ENCODE measurements around the gene UBE2B. TPM values are rescaled to one million over a fixed set of nuclear protein-coding genes. Genes with fewer than 3 reads are reported as not detected.
"Not testable (repeated sequence)": the region's sequence is repeated elsewhere in the genome, so short reads cannot be mapped to it uniquely, and the experiment has no call there.

Gene UBE2B
- 91.0 TPM for total RNA-seq
- long read RNA-seq, transcript UBE2B-201 (6 exons, 2,515 nt) = major isoform, 28 of 38 reads
- long read RNA-seq, partial matches to known transcripts = 0 of 38 reads
- long read RNA-seq, other reads (novel, unspliced or antisense) = 7 of 38 reads

- peak; percentile 98 for DNase-seq (ENCODE audit: low spot score)
These were observed at the start of gene UBE2B for GRCh38 chr5:134370871-134371833. TSS of gene UBE2B (plus strand) at chr5:134371569. CDS start at chr5:134371596, 27 bp downstream.

GRCh38 chr5:134327327-134327726, 44.0 kb upstream of the UBE2B start:
- DNase-seq (ENCODE audit: low spot score) = no peak

- no peak for DNase-seq (ENCODE audit: low spot score)
These were observed 42.8 kb upstream of the UBE2B start for GRCh38 chr5:134328619-134329018.

DNA sequence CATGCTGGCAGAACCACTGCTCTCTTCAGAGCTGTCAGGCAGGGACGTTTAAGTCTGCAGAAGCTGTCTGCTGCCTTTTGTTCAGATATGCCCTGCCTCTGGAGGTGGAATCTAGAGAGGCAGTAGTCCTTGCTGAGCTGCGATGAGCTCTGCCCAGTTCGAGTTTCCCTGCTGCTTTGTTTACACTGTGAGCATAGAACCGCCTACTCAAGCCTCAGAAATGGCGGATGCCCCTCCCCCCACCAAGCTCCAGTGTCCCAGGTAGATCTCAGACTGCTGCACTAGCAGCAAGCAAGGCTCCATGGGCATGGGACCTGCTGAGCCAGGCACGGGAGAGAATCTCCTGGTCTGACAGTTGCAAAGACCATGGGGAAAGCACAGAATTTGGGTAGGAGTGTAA, 34.5 kb upstream of the UBE2B start:
- DNase-seq (ENCODE audit: low spot score) = not testable (repeated sequence)

DNA sequence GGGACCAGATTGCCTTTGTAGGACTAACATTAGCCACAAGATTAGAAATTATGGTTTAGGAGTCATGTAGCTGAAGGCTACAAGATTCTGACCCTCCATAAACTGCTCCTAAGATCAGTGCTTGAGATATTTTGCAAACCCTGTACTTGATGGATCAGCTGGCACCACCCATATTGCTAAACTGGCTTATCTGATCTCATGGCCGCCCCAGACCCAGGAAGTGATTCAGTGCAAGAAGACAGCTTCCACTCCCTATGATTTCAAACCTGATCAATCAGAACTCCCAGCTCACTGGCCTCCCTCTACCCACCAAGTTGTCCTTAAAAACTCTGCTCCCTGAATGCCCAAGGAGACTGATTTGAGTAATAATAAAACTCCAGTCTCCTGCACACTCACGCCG, 27.9 kb upstream of the UBE2B start:
- not testable (repeated sequence) for DNase-seq (ENCODE audit: low spot score)

- not testable (repeated sequence) for DNase-seq (ENCODE audit: low spot score)
These were observed 25.9 kb upstream of the UBE2B start for GRCh38 chr5:134345476-134345875.

DNA sequence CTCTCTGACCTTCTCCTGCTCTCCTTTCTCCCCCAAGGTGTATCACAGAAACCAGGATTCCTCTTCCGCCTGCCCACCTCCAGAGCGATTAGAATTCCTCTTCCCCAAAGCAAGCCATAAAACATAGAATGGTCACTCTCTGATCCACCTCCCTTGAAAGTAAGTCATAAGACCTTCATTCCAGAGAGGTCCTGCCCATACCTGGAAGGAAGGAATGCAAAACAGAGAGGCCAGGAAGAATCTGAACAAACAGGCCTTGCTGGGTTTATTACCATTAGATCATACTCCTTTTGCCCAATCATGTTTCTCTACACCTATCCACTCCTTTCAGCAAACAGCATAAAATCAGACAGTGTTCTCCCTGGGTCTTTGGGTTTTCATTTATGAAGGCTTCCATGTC, 25.4 kb upstream of the UBE2B start:
- DNase-seq (ENCODE audit: low spot score) = no peak

GRCh38 chr5:134349463-134349862, 21.9 kb upstream of the UBE2B start:
- DNase-seq (ENCODE audit: low spot score) = no peak

DNA sequence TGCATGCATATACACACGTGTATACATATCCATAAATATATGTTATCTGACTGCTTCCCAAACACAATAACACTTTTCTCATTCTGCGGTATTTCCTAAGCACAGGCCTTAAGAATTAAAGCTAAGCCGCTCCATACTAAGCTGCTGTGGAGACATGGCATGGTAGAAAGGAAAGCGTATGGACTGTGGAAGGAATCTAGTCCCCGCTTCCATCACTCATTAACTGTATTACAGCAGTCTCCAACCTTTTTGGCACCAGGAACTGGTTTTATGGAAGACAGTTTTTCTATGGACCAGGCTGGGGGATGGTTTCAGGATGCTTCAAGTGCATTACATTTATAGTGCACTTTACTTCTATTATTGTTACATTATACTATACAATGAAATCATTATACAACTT, 15.7 kb upstream of the UBE2B start:
- DNase-seq (ENCODE audit: low spot score) = no peak

- no peak for DNase-seq (ENCODE audit: low spot score)
These were observed 5.8 kb upstream of the UBE2B start for GRCh38 chr5:134365604-134366003.

- no peak for DNase-seq (ENCODE audit: low spot score)
These were observed 978 bp upstream of the UBE2B start for GRCh38 chr5:134370311-134370870.

GRCh38 chr5:134371834-134372340, 518 bp downstream of the UBE2B start:
- peak; percentile 91 for DNase-seq (ENCODE audit: low spot score)

GRCh38 chr5:134373633-134374032, 2.3 kb downstream of the UBE2B start:
- not testable (repeated sequence) for DNase-seq (ENCODE audit: low spot score)

DNA sequence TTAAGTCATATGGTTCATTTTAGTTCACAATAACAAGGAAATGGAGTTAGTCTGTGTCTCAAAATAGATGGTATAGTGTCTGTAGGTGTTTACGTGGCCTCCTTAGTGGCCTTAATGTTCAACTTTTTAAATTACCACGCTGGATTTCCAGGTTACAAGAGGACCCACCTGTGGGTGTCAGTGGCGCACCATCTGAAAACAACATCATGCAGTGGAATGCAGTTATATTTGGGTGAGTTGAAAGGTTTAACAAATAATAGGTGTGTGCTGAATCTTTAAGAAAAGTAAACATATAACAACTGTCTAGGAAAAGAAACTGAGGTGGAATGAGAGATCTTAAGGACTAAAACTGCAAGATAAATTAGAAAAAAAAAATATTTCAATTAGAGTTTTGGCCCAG, 2.9 kb downstream of the UBE2B start:
- DNase-seq (ENCODE audit: low spot score) = no peak

DNA sequence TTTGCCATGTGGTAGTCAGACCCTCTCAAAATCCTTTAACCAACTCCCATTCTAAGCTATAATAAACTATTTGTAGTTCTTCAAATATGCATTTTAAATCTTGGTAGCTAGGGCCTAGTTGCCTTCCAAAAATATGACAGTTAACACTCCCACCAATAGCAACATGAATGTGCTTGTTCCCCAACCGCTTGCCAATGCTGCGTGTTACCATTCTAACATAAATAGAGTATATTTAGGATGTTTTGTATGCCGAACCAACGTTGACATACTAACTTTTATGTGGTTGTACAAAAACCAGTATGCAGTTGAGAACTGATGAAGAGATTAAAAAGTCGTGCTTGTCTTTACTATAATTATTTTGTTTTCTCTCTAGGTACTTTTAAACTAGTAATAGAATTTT, 9.0 kb downstream of the UBE2B start:
- DNase-seq (ENCODE audit: low spot score) = no peak

DNA sequence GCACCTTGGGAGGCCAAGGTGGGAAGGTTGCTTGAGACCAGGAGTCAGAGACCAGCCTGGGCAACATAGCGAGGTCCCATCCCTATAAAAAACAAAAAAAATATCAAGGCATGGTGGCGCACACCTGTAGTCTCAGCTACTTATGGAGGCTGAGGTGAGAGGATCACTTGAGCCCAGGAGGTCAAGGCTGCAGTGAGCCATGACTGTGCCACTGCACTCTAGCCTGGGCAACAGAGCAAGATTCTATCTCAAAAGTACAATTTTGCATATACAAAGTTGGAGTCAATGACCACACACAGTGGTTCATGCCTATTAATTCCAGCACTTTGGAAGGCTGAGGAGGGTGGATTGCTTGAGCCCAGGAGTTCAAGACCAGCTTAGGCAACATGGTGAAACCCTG, 10.8 kb downstream of the UBE2B start:
- DNase-seq (ENCODE audit: low spot score) = not testable (repeated sequence)

- no peak for DNase-seq (ENCODE audit: low spot score)
These were observed 12.8 kb downstream of the UBE2B start for GRCh38 chr5:134383980-134384697.

- no peak for DNase-seq (ENCODE audit: low spot score)
These were observed 16.1 kb downstream of the UBE2B start for GRCh38 chr5:134387443-134387842.

GRCh38 chr5:134392301-134392700, 20.9 kb downstream of the UBE2B start:
- DNase-seq (ENCODE audit: low spot score) = no peak

DNA sequence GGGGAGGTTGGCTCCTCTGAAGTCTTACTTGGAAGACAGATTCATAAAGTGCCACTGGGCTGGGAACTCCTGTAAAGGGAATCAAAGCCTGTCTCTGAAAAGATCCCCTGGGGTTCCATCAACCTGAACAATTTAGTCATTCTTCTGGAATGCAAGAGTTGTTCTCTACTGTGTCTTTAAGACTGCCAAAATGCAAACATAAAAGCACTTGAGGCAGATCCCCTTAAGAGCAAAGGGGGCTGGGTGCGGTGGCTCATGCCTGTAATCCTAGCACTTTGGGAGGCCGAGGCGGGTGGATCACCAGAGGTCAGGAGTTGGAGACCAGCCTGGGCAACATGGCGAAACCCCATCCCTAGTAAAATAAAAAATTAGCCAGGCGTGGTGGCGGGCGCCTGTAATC, 23.6 kb downstream of the UBE2B start:
- DNase-seq (ENCODE audit: low spot score) = no peak

DNA sequence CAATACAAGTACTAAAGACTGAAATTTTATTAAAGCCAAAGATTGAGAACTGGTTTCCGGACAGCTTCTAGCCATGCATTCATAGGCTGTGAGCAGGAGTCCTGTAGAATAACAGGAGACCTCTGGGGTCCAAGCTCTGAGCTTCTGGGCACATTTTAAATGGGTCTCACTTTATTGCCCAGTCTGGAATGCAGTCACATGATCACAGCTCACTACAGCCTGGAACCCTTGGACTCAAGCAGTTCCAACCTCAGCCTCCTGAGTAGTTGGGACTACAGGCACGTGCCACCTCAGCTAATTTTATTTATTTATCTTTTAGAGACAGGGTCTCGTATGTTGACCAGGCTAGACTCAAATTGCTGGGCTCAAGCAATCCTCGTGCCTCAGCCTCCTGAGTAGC, 24.9 kb downstream of the UBE2B start:
- no peak for DNase-seq (ENCODE audit: low spot score)

DNA sequence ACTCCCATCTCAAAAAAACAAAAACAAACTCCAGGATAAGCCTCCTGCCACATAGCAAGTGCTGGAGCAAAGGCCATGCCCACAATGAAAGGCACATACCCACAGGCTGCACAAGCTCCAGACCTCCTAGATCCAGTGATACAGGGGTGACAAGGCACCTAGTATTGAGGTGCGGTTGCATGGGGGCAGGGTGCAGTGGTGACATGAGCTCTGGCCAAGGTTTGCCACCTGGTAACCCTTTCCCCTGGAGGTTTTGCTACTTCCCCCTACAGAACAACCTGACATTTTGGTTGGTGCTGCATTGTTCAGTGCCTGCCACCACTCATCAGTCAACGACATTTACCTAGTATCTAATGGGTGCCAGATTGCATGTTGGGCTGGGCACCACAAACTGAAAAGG, 25.8 kb downstream of the UBE2B start:
- DNase-seq (ENCODE audit: low spot score) = no peak

Data from mesenteric fat pad (tissue), 1 donor.